GM23338 (cell line): ENCODE measurements around the gene SLC41A3. TPM values are rescaled to one million over a fixed set of nuclear protein-coding genes. Genes with fewer than 3 reads are reported as not detected.

Source experiments
- ATAC-seq: fragments of 200-7000 bp; cut with Tn5 transposase; 3 replicates; pipeline ENCODE4 v1.9.1; 2020
- DNase-seq: peaks from one replicate; pipeline ENCODE4 v3.0.0-alpha.2; 2015; ENCODE audit warnings: low spot score
- H2AFZ ChIP-seq: fragments of 200-600 bp; sonication (generic); 2 replicates; pipeline ENCODE4 v1.8.0; 2016; ENCODE audit warnings: antibody characterized with exemption, mild to moderate bottlenecking, moderate library complexity
- H3F3A ChIP-seq: fragments of 200-600 bp; sonication (generic); replicated peaks from 2 replicates; pipeline ENCODE4 v1.8.0; 2017; ENCODE audit warnings: antibody characterized with exemption, mixed run types, low read depth
- H3K27ac ChIP-seq: fragments of 200-600 bp; sonication (generic); 2 replicates; pipeline ENCODE4 v1.6.1; 2016; ENCODE audit warnings: low read depth
- H3K27me3 ChIP-seq: fragments of 200-600 bp; sonication (generic); 2 replicates; pipeline ENCODE4 v1.8.0; 2016; ENCODE audit warnings: mild to moderate bottlenecking, mixed run types, moderate library complexity; ENCODE audit not compliant: insufficient read depth
- H3K36me3 ChIP-seq: fragments of 200-600 bp; sonication (generic); 2 replicates; pipeline ENCODE4 v1.8.0; 2016; ENCODE audit warnings: mild to moderate bottlenecking; ENCODE audit not compliant: insufficient read depth
- H3K4me1 ChIP-seq: fragments of 200-600 bp; sonication (generic); 2 replicates; pipeline ENCODE4 v1.8.0; 2016; ENCODE audit warnings: mild to moderate bottlenecking, moderate library complexity; ENCODE audit not compliant: insufficient read depth
- H3K4me2 ChIP-seq: fragments of 200-600 bp; sonication (generic); 2 replicates; pipeline ENCODE4 v1.7.1; 2017; ENCODE audit warnings: mixed run types
- H3K4me3 ChIP-seq: fragments of 200-600 bp; sonication (generic); 2 replicates; pipeline ENCODE4 v1.6.1; 2016; ENCODE audit warnings: mixed run types
- H3K79me2 ChIP-seq: fragments of 200-600 bp; sonication (generic); replicated peaks from 2 replicates; pipeline ENCODE4 v1.8.0; 2017; ENCODE audit warnings: mild to moderate bottlenecking; ENCODE audit not compliant: insufficient read depth
- H3K9me2 ChIP-seq: fragments of 200-600 bp; sonication (generic); 2 replicates; pipeline ENCODE4 v1.8.0; 2017; ENCODE audit not compliant: insufficient read depth
- H4K20me1 ChIP-seq: fragments of 200-600 bp; sonication (generic); replicated peaks from 2 replicates; pipeline ENCODE4 v1.8.0; 2017; ENCODE audit warnings: mild to moderate bottlenecking; ENCODE audit not compliant: insufficient read depth
- H3K27ac Mint-ChIP-seq: 2 replicates; pipeline ENCODE4 v1.8.0; 2020; ENCODE audit warnings: inconsistent platforms, mild to moderate bottlenecking, moderate library complexity, mixed read lengths
- H3K27me3 Mint-ChIP-seq: 3 replicates; pipeline ENCODE4 v1.8.0; 2022; ENCODE audit warnings: low read depth, mild to moderate bottlenecking, moderate library complexity, mixed read lengths, inconsistent platforms; ENCODE audit not compliant: insufficient read depth, poor library complexity
- H3K36me3 Mint-ChIP-seq: 3 replicates; pipeline ENCODE4 v1.8.0; 2021; ENCODE audit warnings: low read depth, mild to moderate bottlenecking, inconsistent platforms, moderate library complexity, mixed read lengths
- H3K4me1 Mint-ChIP-seq: 3 replicates; pipeline ENCODE4 v1.8.0; 2020; ENCODE audit warnings: mild to moderate bottlenecking, inconsistent platforms, mixed read lengths
- H3K4me3 Mint-ChIP-seq: 3 replicates; pipeline ENCODE4 v1.8.0; 2021; ENCODE audit warnings: moderate library complexity, mild to moderate bottlenecking, inconsistent platforms, mixed read lengths
- H3K9me3 Mint-ChIP-seq: 3 replicates; pipeline ENCODE4 v1.8.0; 2020; ENCODE audit warnings: moderate library complexity, mild to moderate bottlenecking, inconsistent platforms, mixed read lengths
- CREB1 ChIP-seq: fragments of 250-450 bp; sonication (Bioruptor Pico); IDR thresholded peaks from 2 replicates; pipeline ENCODE4 v1.5.0; 2020; ENCODE audit warnings: low read depth, mild to moderate bottlenecking, moderate library complexity
- EZH2 ChIP-seq: fragments of 200-600 bp; sonication (generic); IDR thresholded peaks from one replicate; pipeline ENCODE4 v1.8.0; 2017; ENCODE audit warnings: antibody characterized with exemption, mild to moderate bottlenecking, low read depth; ENCODE audit not compliant: unreplicated experiment
- EZH2phosphoT487 ChIP-seq: fragments of 200-600 bp; sonication (generic); IDR thresholded peaks from one replicate; pipeline ENCODE4 v1.8.1; 2018; ENCODE audit warnings: antibody characterized with exemption; ENCODE audit not compliant: unreplicated experiment
- JUNB ChIP-seq: IDR thresholded peaks from one replicate; pipeline ENCODE4 v1.6.1; 2016; ENCODE audit warnings: antibody characterized with exemption; ENCODE audit not compliant: unreplicated experiment
- NANOG ChIP-seq: IDR thresholded peaks from 2 replicates; pipeline ENCODE4 v1.6.1; 2016; ENCODE audit warnings: antibody characterized with exemption, borderline replicate concordance
- POLR2AphosphoS5 ChIP-seq: IDR thresholded peaks from 2 replicates; pipeline ENCODE4 v1.6.1; 2016; ENCODE audit warnings: antibody characterized with exemption, low read depth
- STAT1 ChIP-seq: IDR thresholded peaks from one replicate; pipeline ENCODE4 v1.6.1; 2016; ENCODE audit warnings: antibody characterized with exemption; ENCODE audit not compliant: unreplicated experiment
- ZNF114 ChIP-seq: fragments of 250-450 bp; sonication (Bioruptor Pico); IDR thresholded peaks from 2 replicates; pipeline ENCODE4 v1.5.0; 2020; ENCODE audit warnings: mild to moderate bottlenecking, moderate library complexity
- ZNF331 ChIP-seq: fragments of 250-450 bp; sonication (Bioruptor Pico); IDR thresholded peaks from 2 replicates; pipeline ENCODE4 v1.5.0; 2020; ENCODE audit warnings: low read depth, mild to moderate bottlenecking, moderate library complexity
- polyA plus RNA-seq: library from polyadenylated mRNA; unstranded; fragments of >200 nt; fragmentation: Nextera tagmentation; extraction: Ambion mirVana; gene quantifications from 2 replicates; pipeline ENCODE4 v1.2.1, GENCODE V29; 2016
- total RNA-seq: library from RNA; depleted of rRNA; stranded (reverse); fragments of >200 nt; shearing (Covaris generic); gene quantifications from 2 replicates; pipeline ENCODE4 v1.2.3, GENCODE V29; 2014
- TF ChIP-seq, protein P1 (sequence below), 2 experiments: fragments of 200-600 bp in 1 of 2; sonication (generic) in 1 of 2; conservative IDR thresholded peaks; 2 replicates each; pipeline versions ENCODE4 v1.5.1 to v1.6.1; 2016 to 2017; ENCODE audit warnings: antibody characterized with exemption in 2 of 2, low read depth in 2 of 2, mild to moderate bottlenecking in 2 of 2, moderate library complexity in 1 of 2
- TF ChIP-seq, protein P2 (sequence below): IDR thresholded peaks from one replicate; pipeline ENCODE4 v1.6.1; 2018; ENCODE audit warnings: antibody characterized with exemption; ENCODE audit not compliant: unreplicated experiment
- TF ChIP-seq, protein P3 (sequence below): IDR thresholded peaks from 2 replicates; pipeline ENCODE4 v1.6.1; 2016; ENCODE audit warnings: antibody characterized with exemption
- TF ChIP-seq, protein P4 (sequence below): fragments of 250-450 bp; sonication (Bioruptor Pico); IDR thresholded peaks from 2 replicates; pipeline ENCODE4 v1.5.0; 2020; ENCODE audit warnings: mild to moderate bottlenecking, moderate library complexity

Gene SLC41A3
- total and polyA plus RNA-seq, 2 experiments from 2014 or later, result 12.1 to 29.8 TPM

DNA sequence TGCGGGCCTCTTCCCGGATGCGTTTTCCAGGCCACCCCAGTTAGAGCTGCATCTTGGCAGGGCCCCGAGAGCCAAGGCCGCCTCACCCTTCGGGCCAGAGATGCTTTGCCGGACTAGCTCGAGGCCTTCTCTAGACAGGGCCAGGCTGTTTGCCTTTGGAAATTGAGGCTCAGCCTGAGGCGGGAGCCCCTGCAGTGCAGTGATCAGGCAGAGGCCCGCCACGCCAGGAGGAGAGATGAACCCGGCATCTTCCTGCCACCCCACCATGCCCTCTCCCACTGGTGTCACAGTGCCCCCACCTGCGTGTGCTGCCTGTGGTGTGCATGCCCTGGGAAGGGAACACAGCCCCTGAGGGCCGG lies 123.9 kb downstream of the SLC41A3 start:
- no peak for DNase-seq
- Histone ChIP-seq H3F3A (no peaks in the 10 kb centered on the region), H3K9me2 (no peaks in the 10 kb centered on the region), H3K36me3 (no peaks in the 10 kb centered on the region), H3K4me1 (no peaks in the 10 kb centered on the region), H3K79me2 (no peaks in the 10 kb centered on the region), H2AFZ (no peak overlapping the region), H3K27me3 (peaks cover 11% of the 10 kb centered on the region), H4K20me1 (no peaks in the 10 kb centered on the region; the same call in 1 of the 2 replicates), H3K4me2 (no peak overlapping the region), H3K4me3 (no peak overlapping the region), H3K27ac (no peak overlapping the region)
- peaks cover 5% of the 10 kb centered on the region; the same call in 2 of the 3 replicates for H3K9me3 Mint-ChIP-seq
- H3K36me3 Mint-ChIP-seq, result no peaks in the 10 kb centered on the region
- peaks cover 9% of the 10 kb centered on the region for H3K27me3 Mint-ChIP-seq
- H3K4me3 Mint-ChIP-seq, result no peak overlapping the region
- no peak for ATAC-seq
- H3K4me1 Mint-ChIP-seq, result no peaks in the 10 kb centered on the region; the same call in 2 of the 3 replicates
- TF ChIP-seq POLR2AphosphoS5 (no peak), CREB1 (CRISPR knock-in tag) (no peak), EZH2 (no peak), NANOG (no peak), ZNF114 (CRISPR knock-in tag) (no peak), ZNF331 (no peak), STAT1 (no peak), JUNB (no peak), EZH2phosphoT487 (no peak)
- TF ChIP-seq, protein P1, sequence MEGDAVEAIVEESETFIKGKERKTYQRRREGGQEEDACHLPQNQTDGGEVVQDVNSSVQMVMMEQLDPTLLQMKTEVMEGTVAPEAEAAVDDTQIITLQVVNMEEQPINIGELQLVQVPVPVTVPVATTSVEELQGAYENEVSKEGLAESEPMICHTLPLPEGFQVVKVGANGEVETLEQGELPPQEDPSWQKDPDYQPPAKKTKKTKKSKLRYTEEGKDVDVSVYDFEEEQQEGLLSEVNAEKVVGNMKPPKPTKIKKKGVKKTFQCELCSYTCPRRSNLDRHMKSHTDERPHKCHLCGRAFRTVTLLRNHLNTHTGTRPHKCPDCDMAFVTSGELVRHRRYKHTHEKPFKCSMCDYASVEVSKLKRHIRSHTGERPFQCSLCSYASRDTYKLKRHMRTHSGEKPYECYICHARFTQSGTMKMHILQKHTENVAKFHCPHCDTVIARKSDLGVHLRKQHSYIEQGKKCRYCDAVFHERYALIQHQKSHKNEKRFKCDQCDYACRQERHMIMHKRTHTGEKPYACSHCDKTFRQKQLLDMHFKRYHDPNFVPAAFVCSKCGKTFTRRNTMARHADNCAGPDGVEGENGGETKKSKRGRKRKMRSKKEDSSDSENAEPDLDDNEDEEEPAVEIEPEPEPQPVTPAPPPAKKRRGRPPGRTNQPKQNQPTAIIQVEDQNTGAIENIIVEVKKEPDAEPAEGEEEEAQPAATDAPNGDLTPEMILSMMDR (conservative IDR thresholded peaks at IDR 0.05; ENCODE audit: low read depth in 2 of 2), result no peak
- TF ChIP-seq, protein P2, sequence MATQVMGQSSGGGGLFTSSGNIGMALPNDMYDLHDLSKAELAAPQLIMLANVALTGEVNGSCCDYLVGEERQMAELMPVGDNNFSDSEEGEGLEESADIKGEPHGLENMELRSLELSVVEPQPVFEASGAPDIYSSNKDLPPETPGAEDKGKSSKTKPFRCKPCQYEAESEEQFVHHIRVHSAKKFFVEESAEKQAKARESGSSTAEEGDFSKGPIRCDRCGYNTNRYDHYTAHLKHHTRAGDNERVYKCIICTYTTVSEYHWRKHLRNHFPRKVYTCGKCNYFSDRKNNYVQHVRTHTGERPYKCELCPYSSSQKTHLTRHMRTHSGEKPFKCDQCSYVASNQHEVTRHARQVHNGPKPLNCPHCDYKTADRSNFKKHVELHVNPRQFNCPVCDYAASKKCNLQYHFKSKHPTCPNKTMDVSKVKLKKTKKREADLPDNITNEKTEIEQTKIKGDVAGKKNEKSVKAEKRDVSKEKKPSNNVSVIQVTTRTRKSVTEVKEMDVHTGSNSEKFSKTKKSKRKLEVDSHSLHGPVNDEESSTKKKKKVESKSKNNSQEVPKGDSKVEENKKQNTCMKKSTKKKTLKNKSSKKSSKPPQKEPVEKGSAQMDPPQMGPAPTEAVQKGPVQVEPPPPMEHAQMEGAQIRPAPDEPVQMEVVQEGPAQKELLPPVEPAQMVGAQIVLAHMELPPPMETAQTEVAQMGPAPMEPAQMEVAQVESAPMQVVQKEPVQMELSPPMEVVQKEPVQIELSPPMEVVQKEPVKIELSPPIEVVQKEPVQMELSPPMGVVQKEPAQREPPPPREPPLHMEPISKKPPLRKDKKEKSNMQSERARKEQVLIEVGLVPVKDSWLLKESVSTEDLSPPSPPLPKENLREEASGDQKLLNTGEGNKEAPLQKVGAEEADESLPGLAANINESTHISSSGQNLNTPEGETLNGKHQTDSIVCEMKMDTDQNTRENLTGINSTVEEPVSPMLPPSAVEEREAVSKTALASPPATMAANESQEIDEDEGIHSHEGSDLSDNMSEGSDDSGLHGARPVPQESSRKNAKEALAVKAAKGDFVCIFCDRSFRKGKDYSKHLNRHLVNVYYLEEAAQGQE, result no peak
- TF ChIP-seq, protein P3, sequence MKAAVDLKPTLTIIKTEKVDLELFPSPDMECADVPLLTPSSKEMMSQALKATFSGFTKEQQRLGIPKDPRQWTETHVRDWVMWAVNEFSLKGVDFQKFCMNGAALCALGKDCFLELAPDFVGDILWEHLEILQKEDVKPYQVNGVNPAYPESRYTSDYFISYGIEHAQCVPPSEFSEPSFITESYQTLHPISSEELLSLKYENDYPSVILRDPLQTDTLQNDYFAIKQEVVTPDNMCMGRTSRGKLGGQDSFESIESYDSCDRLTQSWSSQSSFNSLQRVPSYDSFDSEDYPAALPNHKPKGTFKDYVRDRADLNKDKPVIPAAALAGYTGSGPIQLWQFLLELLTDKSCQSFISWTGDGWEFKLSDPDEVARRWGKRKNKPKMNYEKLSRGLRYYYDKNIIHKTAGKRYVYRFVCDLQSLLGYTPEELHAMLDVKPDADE, result no peak
- TF ChIP-seq, protein P4, sequence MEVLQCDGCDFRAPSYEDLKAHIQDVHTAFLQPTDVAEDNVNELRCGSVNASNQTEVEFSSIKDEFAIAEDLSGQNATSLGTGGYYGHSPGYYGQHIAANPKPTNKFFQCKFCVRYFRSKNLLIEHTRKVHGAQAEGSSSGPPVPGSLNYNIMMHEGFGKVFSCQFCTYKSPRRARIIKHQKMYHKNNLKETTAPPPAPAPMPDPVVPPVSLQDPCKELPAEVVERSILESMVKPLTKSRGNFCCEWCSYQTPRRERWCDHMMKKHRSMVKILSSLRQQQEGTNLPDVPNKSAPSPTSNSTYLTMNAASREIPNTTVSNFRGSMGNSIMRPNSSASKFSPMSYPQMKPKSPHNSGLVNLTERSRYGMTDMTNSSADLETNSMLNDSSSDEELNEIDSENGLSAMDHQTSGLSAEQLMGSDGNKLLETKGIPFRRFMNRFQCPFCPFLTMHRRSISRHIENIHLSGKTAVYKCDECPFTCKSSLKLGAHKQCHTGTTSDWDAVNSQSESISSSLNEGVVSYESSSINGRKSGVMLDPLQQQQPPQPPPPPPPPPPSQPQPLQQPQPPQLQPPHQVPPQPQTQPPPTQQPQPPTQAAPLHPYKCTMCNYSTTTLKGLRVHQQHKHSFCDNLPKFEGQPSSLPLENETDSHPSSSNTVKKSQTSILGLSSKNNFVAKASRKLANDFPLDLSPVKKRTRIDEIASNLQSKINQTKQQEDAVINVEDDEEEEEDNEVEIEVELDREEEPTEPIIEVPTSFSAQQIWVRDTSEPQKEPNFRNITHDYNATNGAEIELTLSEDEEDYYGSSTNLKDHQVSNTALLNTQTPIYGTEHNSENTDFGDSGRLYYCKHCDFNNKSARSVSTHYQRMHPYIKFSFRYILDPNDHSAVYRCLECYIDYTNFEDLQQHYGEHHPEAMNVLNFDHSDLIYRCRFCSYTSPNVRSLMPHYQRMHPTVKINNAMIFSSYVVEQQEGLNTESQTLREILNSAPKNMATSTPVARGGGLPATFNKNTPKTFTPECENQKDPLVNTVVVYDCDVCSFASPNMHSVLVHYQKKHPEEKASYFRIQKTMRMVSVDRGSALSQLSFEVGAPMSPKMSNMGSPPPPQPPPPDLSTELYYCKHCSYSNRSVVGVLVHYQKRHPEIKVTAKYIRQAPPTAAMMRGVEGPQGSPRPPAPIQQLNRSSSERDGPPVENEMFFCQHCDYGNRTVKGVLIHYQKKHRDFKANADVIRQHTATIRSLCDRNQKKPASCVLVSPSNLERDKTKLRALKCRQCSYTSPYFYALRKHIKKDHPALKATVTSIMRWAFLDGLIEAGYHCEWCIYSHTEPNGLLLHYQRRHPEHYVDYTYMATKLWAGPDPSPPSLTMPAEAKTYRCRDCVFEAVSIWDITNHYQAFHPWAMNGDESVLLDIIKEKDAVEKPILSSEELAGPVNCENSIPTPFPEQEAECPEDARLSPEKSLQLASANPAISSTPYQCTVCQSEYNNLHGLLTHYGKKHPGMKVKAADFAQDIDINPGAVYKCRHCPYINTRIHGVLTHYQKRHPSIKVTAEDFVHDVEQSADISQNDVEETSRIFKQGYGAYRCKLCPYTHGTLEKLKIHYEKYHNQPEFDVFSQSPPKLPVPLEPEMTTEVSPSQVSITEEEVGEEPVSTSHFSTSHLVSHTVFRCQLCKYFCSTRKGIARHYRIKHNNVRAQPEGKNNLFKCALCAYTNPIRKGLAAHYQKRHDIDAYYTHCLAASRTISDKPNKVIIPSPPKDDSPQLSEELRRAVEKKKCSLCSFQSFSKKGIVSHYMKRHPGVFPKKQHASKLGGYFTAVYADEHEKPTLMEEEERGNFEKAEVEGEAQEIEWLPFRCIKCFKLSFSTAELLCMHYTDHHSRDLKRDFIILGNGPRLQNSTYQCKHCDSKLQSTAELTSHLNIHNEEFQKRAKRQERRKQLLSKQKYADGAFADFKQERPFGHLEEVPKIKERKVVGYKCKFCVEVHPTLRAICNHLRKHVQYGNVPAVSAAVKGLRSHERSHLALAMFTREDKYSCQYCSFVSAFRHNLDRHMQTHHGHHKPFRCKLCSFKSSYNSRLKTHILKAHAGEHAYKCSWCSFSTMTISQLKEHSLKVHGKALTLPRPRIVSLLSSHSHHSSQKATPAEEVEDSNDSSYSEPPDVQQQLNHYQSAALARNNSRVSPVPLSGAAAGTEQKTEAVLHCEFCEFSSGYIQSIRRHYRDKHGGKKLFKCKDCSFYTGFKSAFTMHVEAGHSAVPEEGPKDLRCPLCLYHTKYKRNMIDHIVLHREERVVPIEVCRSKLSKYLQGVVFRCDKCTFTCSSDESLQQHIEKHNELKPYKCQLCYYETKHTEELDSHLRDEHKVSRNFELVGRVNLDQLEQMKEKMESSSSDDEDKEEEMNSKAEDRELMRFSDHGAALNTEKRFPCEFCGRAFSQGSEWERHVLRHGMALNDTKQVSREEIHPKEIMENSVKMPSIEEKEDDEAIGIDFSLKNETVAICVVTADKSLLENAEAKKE (CRISPR knock-in tag), result no peak
- no peak overlapping the region for H3K27ac Mint-ChIP-seq
